Neutrophil (primary cell): Measurements from ENCODE around the gene RTP5.

Experiments used
- H3K27ac ChIP-seq: fragments of 200-600 bp; sonication (generic); 2 replicates; pipeline ENCODE4 v1.5.1; 2016; ENCODE audit warnings: mild to moderate bottlenecking, moderate library complexity
- H3K27me3 ChIP-seq: fragments of 200-600 bp; sonication (generic); 2 replicates; pipeline ENCODE4 v1.6.0; 2016; ENCODE audit warnings: mild to moderate bottlenecking
- H3K36me3 ChIP-seq: fragments of 200-600 bp; sonication (generic); 2 replicates; pipeline ENCODE4 v1.5.1; 2017
- H3K4me1 ChIP-seq, 2 experiments: fragments of 200-600 bp in 1 of 2; sonication (generic) in 1 of 2; 1 replicate in 1 of 2; 2 replicates in 1 of 2; pipeline versions ENCODE4 v1.5.1 to v1.6.1; 2013 to 2016; ENCODE audit warnings: low read depth in 1 of 2, low read length in 1 of 2, mild to moderate bottlenecking in 1 of 2, moderate library complexity in 1 of 2; ENCODE audit not compliant: control insufficient read depth in 1 of 2, insufficient read depth in 1 of 2
- H3K4me3 ChIP-seq, 2 experiments: fragments of 200-600 bp in 1 of 2; sonication (generic) in 1 of 2; 1 replicate in 1 of 2; 2 replicates in 1 of 2; pipeline ENCODE4 v1.5.1; 2013 to 2016; ENCODE audit warnings: low read depth in 1 of 2, low read length in 1 of 2, mild to moderate bottlenecking in 1 of 2, moderate library complexity in 1 of 2
- H3K9me3 ChIP-seq: fragments of 200-600 bp; sonication (generic); 2 replicates; pipeline ENCODE4 v1.5.1; 2016
- TF ChIP-seq, protein P1 (sequence below): fragments of 200-600 bp; sonication (generic); IDR thresholded peaks from 2 replicates; pipeline ENCODE4 v1.5.1; 2016; ENCODE audit warnings: antibody characterized with exemption

Gene RTP5

DNA sequence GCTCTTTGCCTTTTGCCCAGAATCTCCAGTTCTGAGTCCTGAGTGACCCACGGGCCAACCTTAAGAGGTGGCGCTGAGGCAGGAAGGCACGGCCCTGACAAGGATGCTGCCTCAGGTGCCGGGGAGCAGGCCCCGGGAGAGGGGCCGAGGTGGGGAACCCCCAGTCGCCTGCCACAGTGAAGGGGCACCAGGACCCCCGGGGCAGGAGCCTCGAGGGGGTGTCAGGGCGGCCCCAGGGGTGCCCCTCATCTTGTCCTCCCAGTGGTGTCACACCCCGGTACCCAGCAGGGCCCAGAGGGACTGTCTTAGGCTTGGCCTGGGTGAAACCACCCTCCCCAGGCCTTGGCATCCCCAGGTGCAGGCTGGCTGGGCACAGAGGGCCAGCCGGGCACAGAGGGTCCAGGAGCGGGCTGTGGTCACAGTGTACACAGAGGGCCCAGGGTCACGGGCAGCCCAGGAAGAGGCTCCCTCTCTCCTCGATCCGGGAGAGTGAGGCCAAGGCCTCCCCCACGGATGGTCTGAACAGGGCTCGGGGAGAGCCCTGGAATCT lies 11.9 kb upstream of the RTP5 start:
- H3K9me3 ChIP-seq: no peaks in the 10 kb centered on the region
- no peak overlapping the region for H3K27ac ChIP-seq
- TF ChIP-seq, protein P1, sequence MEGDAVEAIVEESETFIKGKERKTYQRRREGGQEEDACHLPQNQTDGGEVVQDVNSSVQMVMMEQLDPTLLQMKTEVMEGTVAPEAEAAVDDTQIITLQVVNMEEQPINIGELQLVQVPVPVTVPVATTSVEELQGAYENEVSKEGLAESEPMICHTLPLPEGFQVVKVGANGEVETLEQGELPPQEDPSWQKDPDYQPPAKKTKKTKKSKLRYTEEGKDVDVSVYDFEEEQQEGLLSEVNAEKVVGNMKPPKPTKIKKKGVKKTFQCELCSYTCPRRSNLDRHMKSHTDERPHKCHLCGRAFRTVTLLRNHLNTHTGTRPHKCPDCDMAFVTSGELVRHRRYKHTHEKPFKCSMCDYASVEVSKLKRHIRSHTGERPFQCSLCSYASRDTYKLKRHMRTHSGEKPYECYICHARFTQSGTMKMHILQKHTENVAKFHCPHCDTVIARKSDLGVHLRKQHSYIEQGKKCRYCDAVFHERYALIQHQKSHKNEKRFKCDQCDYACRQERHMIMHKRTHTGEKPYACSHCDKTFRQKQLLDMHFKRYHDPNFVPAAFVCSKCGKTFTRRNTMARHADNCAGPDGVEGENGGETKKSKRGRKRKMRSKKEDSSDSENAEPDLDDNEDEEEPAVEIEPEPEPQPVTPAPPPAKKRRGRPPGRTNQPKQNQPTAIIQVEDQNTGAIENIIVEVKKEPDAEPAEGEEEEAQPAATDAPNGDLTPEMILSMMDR: no peak
- H3K27me3 ChIP-seq: peaks cover 41% of the 10 kb centered on the region
- H3K36me3 ChIP-seq: no peaks in the 10 kb centered on the region
- H3K4me1 ChIP-seq: no peaks in the 10 kb centered on the region
- H3K4me3 ChIP-seq: no peak overlapping the region

DNA sequence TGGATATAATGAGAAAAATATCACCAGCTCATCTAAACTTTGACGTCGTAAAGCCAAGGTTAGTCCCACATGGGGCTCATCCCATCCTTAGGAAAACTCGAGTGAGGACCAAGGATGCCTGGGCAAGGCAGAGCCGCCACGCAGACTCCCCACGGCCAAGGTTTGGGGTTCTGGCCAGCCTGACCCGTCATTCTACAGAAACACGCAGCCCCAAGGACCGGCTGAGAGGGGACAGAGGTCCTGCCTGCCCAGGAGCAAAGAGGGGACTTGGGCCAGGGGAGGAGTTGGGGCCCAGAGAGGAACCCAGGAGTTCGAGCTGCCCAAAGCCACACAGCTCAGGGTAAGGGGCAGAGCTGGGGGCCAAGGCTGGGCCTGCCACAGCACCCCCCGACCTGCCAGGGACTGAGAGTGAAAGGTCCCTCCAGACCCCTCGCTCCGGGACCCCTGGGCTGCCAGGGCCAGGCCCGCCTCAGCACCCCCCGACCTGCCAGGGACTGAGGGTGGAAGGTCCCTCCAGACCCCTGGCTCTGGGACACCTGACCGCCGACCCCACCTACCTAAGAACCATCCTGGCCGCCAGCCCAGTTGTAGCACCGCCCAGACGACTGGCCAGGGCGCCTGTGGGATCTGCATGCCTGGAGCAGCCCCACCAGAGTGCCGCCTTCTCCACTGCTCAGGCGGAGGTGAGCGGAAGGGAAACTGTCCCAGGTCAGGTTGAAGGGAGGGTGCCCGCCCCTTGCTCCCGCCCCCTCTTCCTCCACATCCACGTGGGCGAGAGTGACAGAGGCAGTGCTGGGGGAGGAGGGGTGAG lies 11.1 kb upstream of the RTP5 start, which contains the start of gene PDCD1:
Gene PDCD1, minus strand, starts transcription at position 689 of the 811 bp plus-strand sequence. Its CDS starts 56 bp downstream, at position 633.
- H3K4me3 ChIP-seq: no peak within 1 kb of the TSS
- no peak within 1 kb of the TSS for H3K27ac ChIP-seq
- TF ChIP-seq, protein P1: no peak
- H3K4me1 ChIP-seq: no peaks in the 10 kb centered on the region
- no peaks in the 10 kb centered on the region for H3K36me3 ChIP-seq
- H3K9me3 ChIP-seq: no peaks in the 10 kb centered on the region
- peaks cover 48% of the 10 kb centered on the region for H3K27me3 ChIP-seq

DNA sequence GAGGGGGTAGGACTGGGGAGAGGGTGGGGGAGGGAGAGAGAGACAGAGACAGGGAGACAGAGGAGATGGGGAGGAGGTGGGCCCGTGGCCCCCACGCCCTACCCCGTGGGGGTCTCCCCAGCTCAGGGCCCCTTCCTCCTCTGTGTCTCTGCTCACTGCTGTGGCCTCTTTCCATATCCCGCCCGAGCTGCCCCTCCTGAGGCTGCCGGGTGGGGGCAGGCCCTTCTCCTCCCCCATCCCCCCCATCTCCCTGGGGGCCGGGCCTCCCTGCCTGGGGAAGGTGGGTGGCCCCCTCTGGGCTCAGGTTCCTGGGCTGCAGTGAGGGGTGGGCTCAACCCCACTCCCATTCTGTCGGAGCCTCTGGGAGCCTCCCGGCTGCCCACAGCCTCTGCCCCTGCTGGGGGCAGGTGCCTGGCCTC lies 10.5 kb upstream of the RTP5 start:
- Histone ChIP-seq H3K9me3 (no peaks in the 10 kb centered on the region), H3K4me1 (no peaks in the 10 kb centered on the region), H3K27me3 (peaks cover 54% of the 10 kb centered on the region)

DNA sequence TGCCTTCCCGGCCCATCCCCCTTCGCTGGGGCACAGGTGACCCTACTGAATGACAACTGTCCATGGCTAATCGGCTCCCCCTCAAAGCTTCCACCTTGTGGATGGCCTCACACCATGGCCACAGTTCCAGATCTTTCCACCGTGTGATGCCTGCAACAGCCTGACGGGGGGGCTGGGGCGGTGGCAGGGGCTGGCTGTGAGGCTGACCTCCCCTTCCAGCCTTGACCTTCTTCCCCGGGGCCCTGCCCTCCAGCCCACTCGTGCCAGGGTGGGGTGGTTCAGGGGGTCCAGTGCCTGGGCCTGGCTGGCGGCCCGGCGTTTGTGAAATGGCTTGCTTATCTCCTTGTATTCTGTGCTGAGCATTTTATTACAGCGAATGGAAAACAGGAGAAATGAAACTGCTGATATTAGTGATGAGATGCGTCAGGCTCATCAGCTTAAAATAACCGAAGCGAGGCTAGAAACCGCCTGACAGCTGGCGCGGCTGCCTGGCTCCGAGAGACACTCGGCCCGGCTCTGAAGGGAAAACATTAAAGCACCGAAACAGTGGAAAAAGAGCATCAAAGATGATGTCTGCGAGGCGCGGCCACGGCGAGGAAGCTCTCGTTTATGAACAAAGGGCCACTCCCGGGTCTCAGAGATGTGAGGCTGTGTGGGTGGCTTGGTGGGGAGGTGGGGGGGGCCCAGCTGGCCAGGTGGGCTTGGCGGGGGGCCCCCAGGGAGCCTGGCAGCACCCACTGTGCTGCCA lies 9.9 kb upstream of the RTP5 start:
- Histone ChIP-seq H3K4me1 (no peaks in the 10 kb centered on the region), H3K27me3 (peaks cover 58% of the 10 kb centered on the region), H3K27ac (no peak overlapping the region), H3K9me3 (no peaks in the 10 kb centered on the region), H3K4me3 (no peak overlapping the region), H3K36me3 (no peaks in the 10 kb centered on the region)
- TF ChIP-seq, protein P1: no peak

More for the DNA sequence above, 10.5 kb upstream of the RTP5 start:
- TF ChIP-seq, protein P1: no peak
- H3K36me3 ChIP-seq: no peaks in the 10 kb centered on the region
- no peak overlapping the region for H3K4me3 ChIP-seq
- H3K27ac ChIP-seq: no peak overlapping the region

DNA sequence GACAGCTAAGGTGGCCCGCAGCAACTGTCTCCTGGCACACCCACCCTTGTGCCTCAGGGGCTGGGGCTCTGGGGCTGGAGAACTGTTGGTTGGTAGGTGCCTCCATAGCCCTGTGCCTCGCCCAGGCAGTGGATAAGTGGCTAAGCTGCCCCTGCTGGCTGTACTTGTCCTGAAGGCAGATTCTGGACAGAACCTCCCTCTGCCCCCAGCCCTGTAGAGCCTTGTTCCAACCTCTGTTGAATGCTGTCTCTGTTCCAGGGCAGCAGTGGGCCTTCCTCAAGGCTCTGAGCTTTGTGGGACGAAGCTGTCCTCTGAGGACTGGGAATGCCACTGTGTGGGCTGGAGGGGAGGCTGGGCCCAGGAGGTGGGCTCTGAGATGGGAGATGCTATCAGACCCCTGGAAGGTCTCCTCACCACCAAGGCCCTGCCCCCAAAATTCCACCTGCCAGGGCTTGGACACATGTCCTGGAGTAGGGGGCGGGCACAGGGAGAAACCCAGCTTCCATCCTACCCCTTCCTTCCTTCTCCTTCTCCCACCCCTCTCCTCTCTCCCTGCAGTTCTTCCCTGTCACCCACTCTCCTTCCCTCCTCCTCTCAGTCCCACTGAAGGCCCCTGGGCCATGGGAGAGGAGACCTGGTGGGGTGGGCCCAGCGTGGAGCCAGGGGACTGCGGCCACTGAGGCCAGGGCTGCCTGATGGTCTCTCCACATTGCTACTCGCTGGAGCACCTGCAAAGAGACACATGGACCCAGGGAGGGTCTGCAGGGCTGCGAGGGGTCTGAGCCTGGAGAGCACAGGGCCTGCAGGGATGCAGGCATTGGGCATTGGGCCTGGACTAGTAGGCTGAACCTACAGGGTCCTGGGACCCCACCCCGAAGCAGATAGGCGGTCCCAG lies 9.1 kb upstream of the RTP5 start:
- no peaks in the 10 kb centered on the region for H3K9me3 ChIP-seq
- no peaks in the 10 kb centered on the region for H3K36me3 ChIP-seq
- TF ChIP-seq, protein P1: no peak
- H3K4me3 ChIP-seq: no peak overlapping the region
- no peak overlapping the region for H3K27ac ChIP-seq
- no peaks in the 10 kb centered on the region for H3K4me1 ChIP-seq
- peaks cover 58% of the 10 kb centered on the region for H3K27me3 ChIP-seq
